ENCODE results near the gene UBLCP1. TPM values are rescaled to one million over a fixed set of nuclear protein-coding genes. Genes with fewer than 3 reads are reported as not detected.

The UBLCP1 gene
- total RNA-seq, 1 experiment from 2014 or later = 8.9 TPM

GRCh38 chr5:159215886-159216285, 47.2 kb upstream of the UBLCP1 start:
- intact Hi-C loops (cut with micrococcal nuclease) = no loop called here
- Histone ChIP-seq H3K4me3 (ENCODE audit: low read length) (no peak overlapping the region), H4K20me1 (ENCODE audit: low read length) (no peaks in the 10 kb centered on the region), H3K9me2 (replicated peaks; ENCODE audit: low read length) (no peaks in the 10 kb centered on the region), H3K9me3 (ENCODE audit: low read length) (no peaks in the 10 kb centered on the region), H3K27me3 (ENCODE audit: low read length) (no peaks in the 10 kb centered on the region), H3F3A (ENCODE audit: low read length, unreplicated experiment) (no peaks in the 10 kb centered on the region), H3K27ac (ENCODE audit: low read length) (no peak overlapping the region), H3K4me2 (ENCODE audit: low read length) (no peak overlapping the region), H3K36me3 (ENCODE audit: low read depth, low read length) (no peaks in the 10 kb centered on the region), H3K9ac (ENCODE audit: low read length) (no peak overlapping the region), H2AFZ (ENCODE audit: low read length) (no peak overlapping the region), H3K79me2 (ENCODE audit: low read length) (no peaks in the 10 kb centered on the region), H3K4me1 (ENCODE audit: insufficient read depth, low read length) (no peaks in the 10 kb centered on the region)
- ChIA-PET POLR2A (ENCODE audit: unreplicated experiment) (no interaction called here), CTCF (no interaction called here)
- DNase-seq = no peak
- TF ChIP-seq EZH2phosphoT487 (IDR thresholded peaks at IDR 0.05; ENCODE audit: borderline replicate concordance, low read length) (no peak), EZH2 (IDR thresholded peaks at IDR 0.05; ENCODE audit: low read length, unreplicated experiment) (no peak)
- TF ChIP-seq, protein P1, sequence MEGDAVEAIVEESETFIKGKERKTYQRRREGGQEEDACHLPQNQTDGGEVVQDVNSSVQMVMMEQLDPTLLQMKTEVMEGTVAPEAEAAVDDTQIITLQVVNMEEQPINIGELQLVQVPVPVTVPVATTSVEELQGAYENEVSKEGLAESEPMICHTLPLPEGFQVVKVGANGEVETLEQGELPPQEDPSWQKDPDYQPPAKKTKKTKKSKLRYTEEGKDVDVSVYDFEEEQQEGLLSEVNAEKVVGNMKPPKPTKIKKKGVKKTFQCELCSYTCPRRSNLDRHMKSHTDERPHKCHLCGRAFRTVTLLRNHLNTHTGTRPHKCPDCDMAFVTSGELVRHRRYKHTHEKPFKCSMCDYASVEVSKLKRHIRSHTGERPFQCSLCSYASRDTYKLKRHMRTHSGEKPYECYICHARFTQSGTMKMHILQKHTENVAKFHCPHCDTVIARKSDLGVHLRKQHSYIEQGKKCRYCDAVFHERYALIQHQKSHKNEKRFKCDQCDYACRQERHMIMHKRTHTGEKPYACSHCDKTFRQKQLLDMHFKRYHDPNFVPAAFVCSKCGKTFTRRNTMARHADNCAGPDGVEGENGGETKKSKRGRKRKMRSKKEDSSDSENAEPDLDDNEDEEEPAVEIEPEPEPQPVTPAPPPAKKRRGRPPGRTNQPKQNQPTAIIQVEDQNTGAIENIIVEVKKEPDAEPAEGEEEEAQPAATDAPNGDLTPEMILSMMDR (conservative IDR thresholded peaks at IDR 0.05; ENCODE audit: low read depth, low read length) = no peak
- ATAC-seq = no peak
- no TSS peak for BruUV-seq (replicated peaks)

DNA sequence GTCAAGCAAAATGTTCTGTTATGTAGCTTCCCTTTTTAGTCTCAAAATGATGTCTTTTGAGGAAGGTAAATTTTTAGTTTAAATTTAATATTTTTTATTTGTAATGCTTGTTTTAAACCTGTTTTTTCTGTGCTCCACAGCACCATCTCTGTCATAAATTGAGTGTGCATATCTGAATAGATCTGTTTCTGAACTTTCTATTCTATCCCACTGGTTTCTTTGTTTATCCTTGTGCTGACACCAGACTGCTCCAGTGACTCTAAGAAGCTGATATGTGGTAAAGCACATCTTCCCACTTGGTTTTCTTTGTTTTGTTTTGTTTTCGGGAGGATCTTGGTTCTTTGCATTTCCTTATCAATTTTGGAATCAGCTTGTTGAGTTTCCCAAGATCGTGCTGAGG, 46.6 kb upstream of the UBLCP1 start:
- no TSS peak for BruUV-seq (replicated peaks)
- no peak for ATAC-seq
- no peaks in the 10 kb centered on the region for H3K9me3 ChIP-seq (ENCODE audit: low read length)

DNA sequence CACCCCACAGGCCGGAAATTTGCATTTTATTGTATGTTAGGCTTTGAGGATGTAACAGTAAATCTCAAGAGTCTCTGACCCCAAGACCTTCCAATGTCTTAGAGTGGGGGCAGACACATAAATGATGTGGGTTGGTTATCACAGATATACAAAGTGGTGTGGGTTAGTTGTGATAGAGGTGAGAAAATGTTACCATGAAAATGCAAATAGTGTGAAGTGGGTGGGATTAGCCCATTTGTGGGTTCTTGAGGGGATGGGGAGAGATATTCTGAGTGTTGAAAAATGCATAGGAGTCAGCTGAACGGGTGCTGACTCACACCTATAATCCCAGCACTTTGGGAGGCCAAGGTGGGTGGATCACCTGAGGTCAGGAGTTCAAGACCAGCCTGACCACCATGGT, 45.9 kb upstream of the UBLCP1 start:
- Histone ChIP-seq H3K27me3 (ENCODE audit: low read length) (no peaks in the 10 kb centered on the region), H3K36me3 (ENCODE audit: low read depth, low read length) (no peaks in the 10 kb centered on the region), H3K79me2 (ENCODE audit: low read length) (no peaks in the 10 kb centered on the region), H3K4me2 (ENCODE audit: low read length) (no peak overlapping the region), H3F3A (ENCODE audit: low read length, unreplicated experiment) (no peaks in the 10 kb centered on the region), H2AFZ (ENCODE audit: low read length) (no peak overlapping the region), H3K27ac (ENCODE audit: low read length) (no peak overlapping the region), H3K9me3 (ENCODE audit: low read length) (no peaks in the 10 kb centered on the region), H3K9me2 (replicated peaks; ENCODE audit: low read length) (no peaks in the 10 kb centered on the region), H3K4me1 (ENCODE audit: insufficient read depth, low read length) (no peaks in the 10 kb centered on the region), H3K9ac (ENCODE audit: low read length) (no peak overlapping the region), H4K20me1 (ENCODE audit: low read length) (no peaks in the 10 kb centered on the region), H3K4me3 (ENCODE audit: low read length) (no peak overlapping the region)
- intact Hi-C loops (cut with micrococcal nuclease) = no loop called here
- TF ChIP-seq EZH2 (IDR thresholded peaks at IDR 0.05; ENCODE audit: low read length, unreplicated experiment) (no peak), EZH2phosphoT487 (IDR thresholded peaks at IDR 0.05; ENCODE audit: borderline replicate concordance, low read length) (no peak)
- TF ChIP-seq, protein P1 (conservative IDR thresholded peaks at IDR 0.05; ENCODE audit: low read depth, low read length) = no peak
- ATAC-seq = no peak
- DNase-seq = no peak
- ChIA-PET CTCF (no interaction called here), POLR2A (ENCODE audit: unreplicated experiment) (no interaction called here)
- BruUV-seq (replicated peaks) = no TSS peak

More for the DNA sequence above, 46.6 kb upstream of the UBLCP1 start:
- Histone ChIP-seq H2AFZ (ENCODE audit: low read length) (no peak overlapping the region), H3K9me2 (replicated peaks; ENCODE audit: low read length) (no peaks in the 10 kb centered on the region), H3K27me3 (ENCODE audit: low read length) (no peaks in the 10 kb centered on the region), H3K27ac (ENCODE audit: low read length) (no peak overlapping the region), H3F3A (ENCODE audit: low read length, unreplicated experiment) (no peaks in the 10 kb centered on the region), H3K4me1 (ENCODE audit: insufficient read depth, low read length) (no peaks in the 10 kb centered on the region), H3K9ac (ENCODE audit: low read length) (no peak overlapping the region), H3K4me3 (ENCODE audit: low read length) (no peak overlapping the region), H3K36me3 (ENCODE audit: low read depth, low read length) (no peaks in the 10 kb centered on the region), H3K79me2 (ENCODE audit: low read length) (no peaks in the 10 kb centered on the region), H4K20me1 (ENCODE audit: low read length) (no peaks in the 10 kb centered on the region), H3K4me2 (ENCODE audit: low read length) (no peak overlapping the region)
- DNase-seq = no peak
- ChIA-PET POLR2A (ENCODE audit: unreplicated experiment) (no interaction called here), CTCF (no interaction called here)
- no peak for TF ChIP-seq EZH2 (IDR thresholded peaks at IDR 0.05; ENCODE audit: low read length, unreplicated experiment)
- TF ChIP-seq EZH2phosphoT487 (IDR thresholded peaks at IDR 0.05; ENCODE audit: borderline replicate concordance, low read length) = no peak
- TF ChIP-seq, protein P1 (conservative IDR thresholded peaks at IDR 0.05; ENCODE audit: low read depth, low read length) = no peak
- intact Hi-C loops (cut with micrococcal nuclease) = no loop called here
